Measurements from ENCODE around the gene AATK.

The AATK gene

GRCh38 chr17:81126281-81127132 lies 39.5 kb downstream of the AATK start:
- DNase-seq, result no peak

- DNase-seq, result no peak
Measured at GRCh38 chr17:81125573-81126081, 40.4 kb downstream of the AATK start.

GRCh38 chr17:81124377-81124776 lies 41.6 kb downstream of the AATK start:
- no peak for DNase-seq

GRCh38 chr17:81123052-81124048 lies 42.7 kb downstream of the AATK start:
- DNase-seq, result no peak

- no peak for DNase-seq
Measured at GRCh38 chr17:81121841-81122733, 43.9 kb downstream of the AATK start.

GRCh38 chr17:81120695-81121621 lies 45.1 kb downstream of the AATK start:
- no peak for DNase-seq

GRCh38 chr17:81120149-81120484 lies 45.9 kb downstream of the AATK start:
- DNase-seq, result no peak

GRCh38 chr17:81119223-81120148 lies 46.5 kb downstream of the AATK start:
- no peak for DNase-seq

- no peak for DNase-seq
Measured at GRCh38 chr17:81118308-81119221, 47.5 kb downstream of the AATK start.

- DNase-seq, result no peak
Measured at GRCh38 chr17:81117672-81118198, 48.3 kb downstream of the AATK start.

GRCh38 chr17:81116704-81117103 lies 49.3 kb downstream of the AATK start:
- DNase-seq, result no peak

GRCh38 chr17:81115749-81116464 lies 50.1 kb downstream of the AATK start:
- DNase-seq, result no peak

- DNase-seq, result no peak
Measured at GRCh38 chr17:81115219-81115618, 50.8 kb downstream of the AATK start.

GRCh38 chr17:81114351-81115093 lies 51.5 kb downstream of the AATK start:
- DNase-seq, result no peak

- DNase-seq, result no peak
Measured at GRCh38 chr17:81113158-81113724, 52.8 kb downstream of the AATK start.

- DNase-seq, result no peak
Measured at GRCh38 chr17:81112450-81112849, 53.6 kb downstream of the AATK start.

GRCh38 chr17:81111066-81111465 lies 55.0 kb downstream of the AATK start:
- no peak for DNase-seq
